Amniotic stem cell (primary cell): ENCODE measurements around the gene ACTMAP.
"Not testable (repeated sequence)": the region's sequence is repeated elsewhere in the genome, so short reads cannot be mapped to it uniquely, and the experiment has no call there.

Source experiments
- DNase-seq: peaks from one replicate; lab custom pipeline; 2025; lab: John Stamatoyannopoulos, UW

The ACTMAP gene

GRCh38 chr19:40750058-40750873 lies at the start of gene ACTMAP:
ACTMAP (minus strand) TSS chr19:40750477; CDS start chr19:40749803, 674 bp downstream.
- DNase-seq = peak; percentile 99

- DNase-seq = peak; percentile 18
Measured at GRCh38 chr19:40799558-40800338, 49.5 kb upstream of the ACTMAP start.

GRCh38 chr19:40798683-40799557 lies 48.6 kb upstream of the ACTMAP start, which contains the start of gene EGLN2:
EGLN2 (plus strand) TSS chr19:40799191; CDS start chr19:40800573, 1,382 bp downstream.
- peak; percentile 99 for DNase-seq

- no peak for DNase-seq
Measured at GRCh38 chr19:40797963-40798682, 47.8 kb upstream of the ACTMAP start.

GRCh38 chr19:40797166-40797962 lies 47.1 kb upstream of the ACTMAP start:
- no peak for DNase-seq

GRCh38 chr19:40791996-40792395 lies 41.7 kb upstream of the ACTMAP start:
- DNase-seq = no peak

- DNase-seq = no peak
Measured at GRCh38 chr19:40791349-40791748, 41.1 kb upstream of the ACTMAP start.

GRCh38 chr19:40786060-40787037 lies 36.1 kb upstream of the ACTMAP start:
- DNase-seq = no peak

GRCh38 chr19:40785526-40785925 lies 35.2 kb upstream of the ACTMAP start:
- DNase-seq = no peak

- DNase-seq = not testable (repeated sequence)
Measured at GRCh38 chr19:40784146-40784545, 33.9 kb upstream of the ACTMAP start.

- DNase-seq = no peak
Measured at GRCh38 chr19:40783711-40784110, 33.4 kb upstream of the ACTMAP start.

GRCh38 chr19:40781140-40781539 lies 30.9 kb upstream of the ACTMAP start:
- DNase-seq = no peak

GRCh38 chr19:40780582-40780981 lies 30.3 kb upstream of the ACTMAP start:
- DNase-seq = no peak

- no peak for DNase-seq
Measured at GRCh38 chr19:40778706-40779284, 28.5 kb upstream of the ACTMAP start.

GRCh38 chr19:40777937-40778705 lies 27.8 kb upstream of the ACTMAP start, which contains the start of gene RAB4B:
RAB4B (plus strand) TSS chr19:40778247; CDS start chr19:40778376, 129 bp downstream.
- peak; percentile 97 for DNase-seq

- DNase-seq = no peak
Measured at GRCh38 chr19:40777645-40777936, 27.3 kb upstream of the ACTMAP start.

- peak; percentile 77 for DNase-seq
Measured at GRCh38 chr19:40776932-40777644, 26.8 kb upstream of the ACTMAP start.

GRCh38 chr19:40776364-40776763 lies 26.1 kb upstream of the ACTMAP start:
- no peak for DNase-seq
